Spleen (tissue), 11 donors: ENCODE results near the gene MFAP2. TPM values are rescaled to one million over a fixed set of nuclear protein-coding genes. Genes with fewer than 3 reads are reported as not detected.
"Not testable (repeated sequence)": the region's sequence is repeated elsewhere in the genome, so short reads cannot be mapped to it uniquely, and the experiment has no call there.

Source experiments
- DNase-seq: peaks from one replicate; pipeline ENCODE4 v3.0.0-alpha.2; 2020
- H3K27ac ChIP-seq, 8 donors: fragments of 200-600 bp; sonication (generic) in 7 of 8; 1 replicate in 4 of 8; 2 replicates in 4 of 8; pipeline versions ENCODE4 v1.5.0 to v1.8.0; 2016 to 2021; ENCODE audit warnings: inconsistent platforms in 4 of 8, mild to moderate bottlenecking in 4 of 8, moderate library complexity in 1 of 8
- H3K27me3 ChIP-seq, 7 donors: fragments of 200-600 bp; sonication (generic) in 6 of 7; replicated peaks in 1 of 7; 1 replicate in 4 of 7; 2 replicates in 3 of 7; pipeline versions ENCODE4 v1.5.0 to v1.8.0; 2016 to 2021; ENCODE audit warnings: inconsistent platforms in 3 of 7, mild to moderate bottlenecking in 1 of 7
- H3K36me3 ChIP-seq, 6 donors: fragments of 200-600 bp; sonication (generic) in 5 of 6; 1 replicate in 4 of 6; 2 replicates in 2 of 6; pipeline versions ENCODE4 v1.5.0 to v1.8.0; 2016 to 2021; ENCODE audit warnings: inconsistent platforms in 2 of 6
- H3K4me1 ChIP-seq, 6 donors: fragments of 200-600 bp; sonication (generic) in 5 of 6; 1 replicate in 3 of 6; 2 replicates in 3 of 6; pipeline versions ENCODE4 v1.5.0 to v1.8.0; 2016 to 2021; ENCODE audit warnings: inconsistent platforms in 3 of 6
- H3K4me3 ChIP-seq, 8 donors: fragments of 200-600 bp; sonication (generic) in 7 of 8; 1 replicate in 4 of 8; 2 replicates in 4 of 8; pipeline versions ENCODE4 v1.5.0 to v1.8.0; 2016 to 2021; ENCODE audit warnings: inconsistent platforms in 4 of 8, mild to moderate bottlenecking in 4 of 8, moderate library complexity in 2 of 8
- H3K9me3 ChIP-seq, 8 donors: fragments of 200-600 bp; sonication (generic) in 7 of 8; 1 replicate in 4 of 8; 2 replicates in 4 of 8; pipeline versions ENCODE4 v1.5.0 to v1.8.0; 2016 to 2021; ENCODE audit warnings: inconsistent platforms in 4 of 8
- POLR2A ChIP-seq, 3 donors: fragments of 450-650 bp; IDR thresholded peaks; one replicate each; pipeline ENCODE4 v1.5.1; 2017; ENCODE audit warnings: antibody characterized with exemption in 3 of 3, mild to moderate bottlenecking in 1 of 3
- POLR2AphosphoS5 ChIP-seq, 3 donors: sonication (generic); formaldehyde crosslinking; IDR thresholded peaks; one replicate each; pipeline ENCODE4 v1.5.1; 2017; ENCODE audit warnings: antibody characterized with exemption in 3 of 3
- WGBS, 5 donors: extraction: QIAGEN DNeasy Blood & Tissue Kit in 3 of 5; methylation state at CpG; one replicate each; pipeline versions ENCODE4 v1.1.5 to v1.1.7; 2013 to 2018; 5-methylcytosine and 5-hydroxymethylcytosine counted together
- intact Hi-C: fragments of 100-400 bp; cut with DNase I; formaldehyde crosslinking; loops from one replicate; pipeline ENCODE4 v1.15.0; 2023; ENCODE audit warnings: low total_unique reads
- polyA plus RNA-seq, 3 donors: library from polyadenylated mRNA; stranded (reverse); fragments of 200-250 nt; gene quantifications; one replicate each; pipeline ENCODE4 v1.2.1, GENCODE V29; 2013
- total RNA-seq, 7 donors: library from RNA; depleted of rRNA in 3 of 7; stranded (reverse); fragments of >200 nt in 3 of 7; fragmentation: NEBNext Ultra II Directional in 4 of 7; extraction: Animal tissue kit (Norgen Biotek cat#: 25700) in 4 of 7; gene quantifications; one replicate each; pipeline versions ENCODE4 v1.1.0 to v1.2.1, GENCODE V29; 2016 to 2021
- TF ChIP-seq, protein P1 (sequence below), 11 experiments: fragments of 200-600 bp in 7 of 11; fragments of 450-650 bp in 4 of 11; sonication (generic) in 4 of 11; IDR thresholded peaks in 8 of 11; conservative IDR thresholded peaks in 3 of 11; 1 replicate in 7 of 11; 2 replicates in 4 of 11; pipeline versions ENCODE4 v1.4.0 to v1.8.0; 2016 to 2021; ENCODE audit warnings: antibody characterized with exemption in 11 of 11, inconsistent platforms in 4 of 11, mild to moderate bottlenecking in 1 of 11
- donor health status: healthy with polysubstance abuse.
- donor health status: DM: no; HTN: no; CAD: no; lungs with moderate emphysema.
- donor health status: DM: no; HTN: no; CAD: no.
- donor health status: Bipolar disorder and iron deficiency.
- donor health status: healthy.
- donor health status: DM: no; HTN: no; CAD: no.
- donor health status: DM: yes; HTN: yes; CAD: no.

Gene MFAP2
- total and polyA plus RNA-seq, 10 donors: 0.77 to 3.9 (median 1.2) TPM; not detected in 3

DNA sequence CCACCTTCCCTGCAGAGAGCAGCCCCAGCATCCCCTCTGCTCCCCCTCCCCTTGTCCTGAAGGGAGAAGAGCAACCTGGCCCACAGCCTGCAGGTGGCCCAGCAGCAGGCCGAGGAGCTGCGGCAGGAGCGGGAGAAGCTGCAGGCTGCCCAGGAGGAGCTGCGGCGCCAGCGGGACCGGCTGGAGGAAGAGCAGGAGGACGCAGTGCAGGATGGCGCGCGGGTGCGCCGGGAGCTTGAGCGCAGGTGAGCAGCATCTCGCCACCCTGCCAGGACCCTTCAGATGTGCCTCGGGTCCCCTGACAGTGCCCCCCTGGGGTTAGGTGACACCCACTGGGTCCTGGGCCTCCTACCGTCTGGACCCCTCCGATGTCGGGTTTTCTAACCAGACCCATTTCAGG lies 36.4 kb downstream of the MFAP2 start:
- H3K4me3 ChIP-seq: no peak overlapping the region
- DNase-seq: no peak
- peaks cover 0 to 89% (median 29%) of the 10 kb centered on the region in 6 donors for H3K36me3 ChIP-seq
- no peaks in the 10 kb centered on the region for H3K4me1 ChIP-seq
- TF ChIP-seq POLR2A (IDR thresholded peaks at IDR 0.05) (no peak), POLR2AphosphoS5 (IDR thresholded peaks at IDR 0.05) (no peak)
- TF ChIP-seq, protein P1, sequence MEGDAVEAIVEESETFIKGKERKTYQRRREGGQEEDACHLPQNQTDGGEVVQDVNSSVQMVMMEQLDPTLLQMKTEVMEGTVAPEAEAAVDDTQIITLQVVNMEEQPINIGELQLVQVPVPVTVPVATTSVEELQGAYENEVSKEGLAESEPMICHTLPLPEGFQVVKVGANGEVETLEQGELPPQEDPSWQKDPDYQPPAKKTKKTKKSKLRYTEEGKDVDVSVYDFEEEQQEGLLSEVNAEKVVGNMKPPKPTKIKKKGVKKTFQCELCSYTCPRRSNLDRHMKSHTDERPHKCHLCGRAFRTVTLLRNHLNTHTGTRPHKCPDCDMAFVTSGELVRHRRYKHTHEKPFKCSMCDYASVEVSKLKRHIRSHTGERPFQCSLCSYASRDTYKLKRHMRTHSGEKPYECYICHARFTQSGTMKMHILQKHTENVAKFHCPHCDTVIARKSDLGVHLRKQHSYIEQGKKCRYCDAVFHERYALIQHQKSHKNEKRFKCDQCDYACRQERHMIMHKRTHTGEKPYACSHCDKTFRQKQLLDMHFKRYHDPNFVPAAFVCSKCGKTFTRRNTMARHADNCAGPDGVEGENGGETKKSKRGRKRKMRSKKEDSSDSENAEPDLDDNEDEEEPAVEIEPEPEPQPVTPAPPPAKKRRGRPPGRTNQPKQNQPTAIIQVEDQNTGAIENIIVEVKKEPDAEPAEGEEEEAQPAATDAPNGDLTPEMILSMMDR (IDR thresholded peaks at IDR 0.05 in 8 of 11, conservative IDR thresholded peaks at IDR 0.05 in 3 of 11): no peak
- no peaks in the 10 kb centered on the region for H3K9me3 ChIP-seq
- WGBS, 5 donors: 89 to 97% (median 94%) methylated on average over 18 to 19 of the region's 19 CpGs
- H3K27ac ChIP-seq: no peak overlapping the region
- intact Hi-C loops: no loop called here
- no peaks in the 10 kb centered on the region for H3K27me3 ChIP-seq

DNA sequence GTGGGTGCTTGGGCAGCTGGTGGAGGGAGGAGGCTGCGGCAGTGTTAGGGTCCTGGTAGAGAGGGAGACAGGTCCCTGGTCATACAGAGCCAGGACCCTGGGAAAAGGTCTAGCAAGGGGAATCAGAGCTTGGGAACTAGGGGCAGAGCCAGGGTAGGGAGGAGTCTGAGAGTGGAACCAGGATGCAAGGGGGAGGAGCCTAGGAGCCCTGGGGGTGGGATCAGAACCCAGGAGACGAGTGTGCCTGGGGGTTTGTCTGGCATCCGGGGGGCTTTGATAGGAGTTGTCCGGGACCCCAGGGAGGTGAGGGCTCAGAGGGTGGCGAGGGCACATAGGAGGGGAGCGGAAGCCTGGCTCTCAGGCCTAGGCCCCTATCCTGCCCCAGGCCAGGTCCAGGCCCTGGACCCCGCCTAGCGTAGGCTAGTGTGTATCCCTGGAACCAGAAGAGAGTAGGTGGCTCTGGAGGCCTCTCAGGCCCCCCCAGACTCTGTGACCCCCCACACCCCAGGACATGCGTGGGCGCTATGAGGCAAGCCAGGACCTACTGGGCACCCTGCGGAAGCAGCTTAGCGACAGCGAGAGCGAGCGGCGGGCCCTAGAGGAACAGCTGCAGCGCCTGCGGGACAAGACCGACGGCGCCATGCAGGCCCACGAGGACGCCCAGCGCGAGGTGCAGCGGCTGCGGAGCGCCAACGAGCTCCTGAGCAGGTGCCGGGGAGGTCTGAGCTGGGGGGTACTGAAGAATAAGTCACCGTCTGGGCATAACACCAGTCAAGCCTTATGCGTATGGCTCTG lies 40.8 kb downstream of the MFAP2 start:
- H3K4me1 ChIP-seq, H3K4me3 ChIP-seq, H3K27ac ChIP-seq, H3K27me3 ChIP-seq, intact Hi-C loops, H3K9me3 ChIP-seq: not testable (repeated sequence)
- 94 to 98% (median 96%) methylated on average over 32 of the region's 32 CpGs for WGBS, 5 donors
- peak; percentile 73 for DNase-seq
- peaks cover 0 to 84% (median 18%) of the 10 kb centered on the region in 6 donors for H3K36me3 ChIP-seq

DNA sequence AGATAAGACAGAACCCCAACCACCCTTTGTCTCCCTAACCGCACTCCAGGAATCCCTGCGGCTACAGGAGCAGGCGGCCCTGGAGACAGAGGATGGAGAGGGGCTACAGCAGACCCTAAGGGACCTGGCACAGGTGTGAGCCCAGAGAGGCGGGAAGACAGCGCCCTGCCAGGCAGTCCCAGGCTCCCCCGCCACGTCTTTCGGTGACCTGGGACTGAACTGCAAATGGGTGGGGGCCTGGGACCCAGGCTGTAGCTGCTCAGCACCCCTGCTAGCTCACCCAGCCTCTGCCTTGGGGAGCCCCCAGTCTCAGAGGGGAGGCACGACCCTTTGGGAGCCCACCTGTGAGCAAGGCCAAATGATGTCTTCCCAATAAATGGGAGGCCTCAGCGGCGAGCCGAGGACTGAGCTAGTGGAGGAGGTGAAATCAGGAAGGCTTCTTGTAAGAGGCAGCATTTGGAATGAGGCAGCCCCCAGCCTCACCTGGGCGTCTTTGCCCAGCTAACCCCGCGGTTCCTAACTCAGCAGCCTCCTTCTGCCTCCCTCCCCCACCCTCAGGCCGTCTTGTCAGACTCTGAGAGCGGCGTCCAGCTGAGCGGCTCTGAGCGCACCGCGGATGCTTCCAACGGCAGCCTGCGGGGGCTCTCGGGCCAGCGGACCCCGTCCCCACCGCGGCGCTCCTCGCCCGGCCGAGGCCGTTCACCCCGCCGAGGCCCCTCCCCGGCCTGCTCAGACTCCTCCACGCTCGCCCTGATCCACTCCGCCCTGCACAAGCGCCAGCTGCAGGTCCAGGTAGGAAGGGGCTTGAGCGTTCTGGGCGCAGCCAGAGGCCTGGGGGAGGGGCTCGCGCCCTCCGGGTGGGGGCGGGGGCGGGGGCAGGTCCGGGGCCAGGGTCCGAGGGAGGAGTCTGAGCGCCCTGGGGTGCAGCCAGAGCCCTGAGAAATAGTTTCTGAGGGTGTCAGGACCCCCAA lies 41.8 kb downstream of the MFAP2 start:
- DNase-seq: peak; percentile 71
- no peaks in the 10 kb centered on the region for H3K4me1 ChIP-seq
- no peak overlapping the region for H3K4me3 ChIP-seq
- no peaks in the 10 kb centered on the region for H3K27me3 ChIP-seq
- no peak for TF ChIP-seq POLR2AphosphoS5 (IDR thresholded peaks at IDR 0.05)
- no peak for TF ChIP-seq POLR2A (IDR thresholded peaks at IDR 0.05)
- TF ChIP-seq, protein P1 (IDR thresholded peaks at IDR 0.05 in 8 of 11, conservative IDR thresholded peaks at IDR 0.05 in 3 of 11): no peak
- H3K36me3 ChIP-seq: peaks cover 0 to 75% (median 14%) of the 10 kb centered on the region in 6 donors
- WGBS, 5 donors: 76 to 92% (median 89%) methylated on average over 42 to 51 of the region's 51 CpGs
- no peaks in the 10 kb centered on the region for H3K9me3 ChIP-seq
- intact Hi-C loops: no loop called here
- no peak overlapping the region for H3K27ac ChIP-seq

DNA sequence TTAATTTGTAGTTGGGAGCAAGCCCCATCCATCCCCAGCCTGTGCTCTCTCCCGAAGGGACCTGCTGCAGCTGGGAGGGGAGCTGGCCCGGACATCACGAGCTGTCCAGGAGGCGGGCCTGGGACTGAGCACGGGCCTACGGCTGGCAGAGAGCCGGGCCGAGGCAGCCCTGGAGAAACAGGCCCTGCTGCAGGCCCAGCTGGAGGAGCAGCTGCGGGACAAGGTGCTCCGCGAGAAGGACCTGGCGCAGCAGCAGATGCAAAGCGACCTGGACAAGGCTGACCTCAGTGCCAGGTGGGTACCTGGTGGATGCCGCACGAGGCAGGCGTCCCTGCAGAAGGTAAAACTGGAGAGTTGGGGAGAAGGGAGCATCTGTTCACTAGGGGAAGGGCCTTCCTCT lies 43.8 kb downstream of the MFAP2 start:
- DNase-seq, intact Hi-C loops, H3K9me3 ChIP-seq, H3K4me1 ChIP-seq, H3K4me3 ChIP-seq, H3K27me3 ChIP-seq, H3K27ac ChIP-seq: not testable (repeated sequence)
- peaks cover 0 to 75% (median 19%) of the 10 kb centered on the region in 6 donors for H3K36me3 ChIP-seq
- WGBS, 5 donors: 92 to 97% (median 94%) methylated on average over 16 of the region's 16 CpGs

DNA sequence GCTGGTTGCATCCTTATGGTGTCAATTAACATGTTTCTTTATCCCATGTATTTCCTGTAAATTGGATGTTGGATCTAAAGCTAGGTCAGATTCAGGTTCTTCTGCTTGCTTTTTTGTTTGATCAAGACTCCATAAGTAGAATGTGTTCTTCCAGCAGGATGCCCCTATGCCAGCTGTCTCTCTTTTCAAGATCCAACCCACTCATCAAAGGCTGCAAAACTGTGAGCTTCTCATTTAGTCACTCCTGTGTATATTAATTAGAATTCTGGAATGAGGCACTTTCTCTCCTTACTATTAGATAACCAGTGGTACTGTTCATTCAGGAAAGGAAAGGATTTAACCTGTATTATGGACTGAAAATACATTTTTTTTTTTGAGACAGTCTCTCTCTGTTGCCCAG lies 46.5 kb downstream of the MFAP2 start:
- intact Hi-C loops, H3K4me3 ChIP-seq, H3K27me3 ChIP-seq, H3K9me3 ChIP-seq, H3K4me1 ChIP-seq, H3K27ac ChIP-seq, DNase-seq: not testable (repeated sequence)
- peaks cover 0 to 71% (median 20%) of the 10 kb centered on the region in 6 donors for H3K36me3 ChIP-seq

DNA sequence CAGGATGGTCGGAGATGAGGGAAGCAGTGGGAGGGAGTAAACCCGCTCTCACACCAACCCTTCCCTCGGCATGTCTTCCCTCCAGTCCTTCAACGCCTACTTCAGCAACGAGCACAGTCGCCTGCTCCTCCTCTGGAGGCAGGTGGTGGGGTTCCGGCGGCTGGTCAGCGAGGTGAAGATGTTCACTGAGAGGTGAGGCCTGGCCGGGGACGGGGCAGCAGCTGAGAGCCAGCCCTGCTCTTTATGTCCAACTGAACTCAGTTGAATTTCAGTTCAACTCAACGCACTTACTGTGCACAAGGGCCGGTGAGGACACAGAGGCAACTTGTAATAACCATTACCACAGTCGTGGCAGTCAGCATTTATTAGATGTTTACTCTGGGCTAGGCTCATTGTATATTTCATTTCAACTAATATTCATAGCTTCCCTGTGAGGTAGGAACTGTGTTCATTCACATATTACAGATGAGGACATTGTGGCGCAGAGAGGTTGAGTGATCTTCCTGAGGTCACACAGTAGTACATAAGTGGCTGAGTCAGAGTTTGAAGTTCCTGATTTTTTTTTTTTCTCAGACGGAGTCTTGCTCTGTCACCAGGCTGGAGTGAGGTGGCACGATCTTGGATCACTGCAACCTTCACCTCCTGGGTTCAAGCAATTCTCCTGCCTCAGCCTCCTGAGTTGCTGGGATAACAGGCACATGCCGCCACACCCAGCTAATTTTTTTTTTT lies 49.0 kb downstream of the MFAP2 start:
- H3K27ac ChIP-seq, H3K4me3 ChIP-seq, DNase-seq, intact Hi-C loops, H3K4me1 ChIP-seq, H3K27me3 ChIP-seq, H3K9me3 ChIP-seq: not testable (repeated sequence)
- 87 to 92% (median 88%) methylated on average over 18 of the region's 18 CpGs for WGBS, 5 donors
- H3K36me3 ChIP-seq: peaks cover 0 to 45% (median 17%) of the 10 kb centered on the region in 6 donors

DNA sequence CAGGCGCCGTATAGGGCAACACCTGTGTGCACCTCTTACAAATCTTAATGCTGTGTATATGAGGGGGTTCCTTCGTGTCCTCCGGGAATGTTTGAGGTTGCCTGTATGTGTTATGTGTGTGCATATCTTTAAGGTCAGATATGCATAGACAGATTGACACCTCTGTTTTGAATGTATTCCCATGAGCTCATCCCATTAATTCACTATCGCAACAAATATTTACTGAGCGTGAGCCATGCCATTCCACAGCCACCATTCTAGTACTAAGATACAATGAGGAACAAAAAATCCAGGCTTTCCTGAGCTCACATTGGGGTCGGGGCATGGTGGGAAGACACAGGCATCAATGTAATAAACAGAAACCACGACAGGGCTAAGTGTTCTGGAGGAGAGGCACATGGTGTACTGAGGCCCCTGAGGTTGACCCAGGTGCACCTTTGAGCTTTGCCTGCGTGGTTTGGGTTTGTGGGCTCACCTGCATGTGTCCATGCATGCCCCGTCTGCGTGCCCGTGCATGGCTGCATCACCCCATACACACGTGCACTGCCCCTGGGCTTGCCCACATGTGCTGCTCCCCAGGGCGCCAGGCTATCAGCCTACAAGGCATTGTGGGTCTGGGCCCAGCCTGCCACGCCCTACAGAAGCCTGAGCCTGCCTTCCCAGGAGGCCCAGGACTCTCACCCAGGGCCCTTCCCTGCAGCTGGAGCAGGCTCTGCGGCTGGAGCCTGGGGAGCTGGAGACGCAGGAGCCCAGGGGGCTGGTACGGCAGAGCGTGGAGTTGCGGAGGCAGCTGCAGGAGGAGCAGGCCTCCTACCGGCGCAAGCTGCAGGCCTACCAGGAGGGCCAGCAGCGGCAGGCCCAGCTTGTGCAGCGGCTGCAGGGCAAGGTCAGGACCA lies 51.0 kb downstream of the MFAP2 start:
- intact Hi-C loops, H3K4me3 ChIP-seq, H3K27ac ChIP-seq, DNase-seq, H3K27me3 ChIP-seq, H3K9me3 ChIP-seq, H3K4me1 ChIP-seq: not testable (repeated sequence)
- peaks cover 0 to 35% (median 15%) of the 10 kb centered on the region in 6 donors for H3K36me3 ChIP-seq
- WGBS, 5 donors: 84 to 88% (median 84%) methylated on average over 17 to 24 of the region's 24 CpGs
